KMS-11 (cell line): Measurements from ENCODE around the gene NOTCH3.

Experiments
- H2AFZ ChIP-seq: fragments of 200-600 bp; sonication (generic); 2 replicates; pipeline ENCODE4 v1.6.1; 2016; ENCODE audit warnings: antibody characterized with exemption, mixed run types, low read depth
- H3K27ac ChIP-seq: fragments of 200-600 bp; sonication (generic); 2 replicates; pipeline ENCODE4 v1.6.1; 2016; ENCODE audit warnings: mild to moderate bottlenecking, mixed run types
- H3K27me3 ChIP-seq: fragments of 200-600 bp; sonication (generic); 2 replicates; pipeline ENCODE4 v1.6.1; 2017; ENCODE audit warnings: mild to moderate bottlenecking, low read depth, mixed run types, moderate library complexity; ENCODE audit not compliant: insufficient read depth
- H3K36me3 ChIP-seq: fragments of 200-600 bp; sonication (generic); 2 replicates; pipeline ENCODE4 v1.6.1; 2017; ENCODE audit warnings: mild to moderate bottlenecking, mixed run types; ENCODE audit not compliant: insufficient read depth
- H3K4me1 ChIP-seq: fragments of 200-600 bp; sonication (generic); 2 replicates; pipeline ENCODE4 v1.6.1; 2016; ENCODE audit warnings: mild to moderate bottlenecking, low read depth, mixed run types; ENCODE audit not compliant: poor library complexity, severe bottlenecking
- H3K4me2 ChIP-seq: fragments of 200-600 bp; sonication (generic); 2 replicates; pipeline ENCODE4 v1.7.0; 2016; ENCODE audit warnings: mild to moderate bottlenecking, mixed run types
- H3K4me3 ChIP-seq: fragments of 200-600 bp; sonication (generic); IDR thresholded peaks from 2 replicates; pipeline ENCODE4 v1.6.1; 2017; ENCODE audit warnings: low read depth, low read length, mixed read lengths; ENCODE audit not compliant: insufficient read depth
- H3K79me2 ChIP-seq: fragments of 200-600 bp; sonication (generic); 2 replicates; pipeline ENCODE4 v1.6.1; 2016; ENCODE audit warnings: low read depth, mixed run types; ENCODE audit not compliant: insufficient read depth
- H3K9ac ChIP-seq: fragments of 200-600 bp; sonication (generic); 2 replicates; pipeline ENCODE4 v1.6.1; 2016; ENCODE audit warnings: mild to moderate bottlenecking, mixed run types
- H4K20me1 ChIP-seq: fragments of 200-600 bp; sonication (generic); 2 replicates; pipeline ENCODE4 v1.6.1; 2016; ENCODE audit warnings: mild to moderate bottlenecking, mixed run types; ENCODE audit not compliant: insufficient read depth
- CTCF ChIP-seq: fragments of 200-600 bp; sonication (generic); conservative IDR thresholded peaks from 2 replicates; pipeline ENCODE4 v1.6.1; 2017; ENCODE audit warnings: low read depth, mild to moderate bottlenecking, antibody characterized with exemption, low read length, moderate library complexity, mixed read lengths

The NOTCH3 gene

DNA sequence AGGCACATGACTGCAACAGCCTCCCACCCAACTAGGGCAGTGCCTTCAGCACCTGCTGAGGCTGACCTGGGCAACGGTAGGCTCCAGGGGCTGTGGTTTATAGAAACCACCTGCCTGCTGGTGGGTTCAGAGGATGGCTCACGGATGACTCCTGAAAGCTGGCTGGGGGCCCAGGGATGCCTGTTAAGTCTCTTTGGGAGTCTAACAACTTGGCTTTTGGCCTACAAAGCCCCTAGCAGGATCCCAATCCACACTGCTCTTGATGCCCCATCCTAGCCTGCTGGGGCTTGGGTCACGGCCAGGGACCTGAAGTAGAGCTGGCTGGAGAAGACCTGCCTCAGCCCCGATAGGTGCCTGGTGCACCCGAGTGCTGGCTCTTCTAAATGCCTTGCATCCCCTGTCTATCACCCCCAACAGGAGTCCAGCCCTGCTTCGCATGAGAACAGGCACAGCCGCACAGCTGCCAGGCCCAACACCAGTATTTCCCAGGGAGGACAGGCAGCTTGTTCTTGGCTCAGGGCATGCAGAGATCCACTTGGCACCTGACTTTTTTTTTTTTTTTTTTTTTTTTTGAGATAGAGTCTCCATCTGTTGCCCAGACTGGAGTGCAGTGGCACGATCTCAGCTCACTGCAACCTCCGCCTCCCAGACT, 40.6 kb upstream of the NOTCH3 start:
- H3K79me2 ChIP-seq: no peaks in the 10 kb centered on the region
- no peak overlapping the region for H3K4me3 ChIP-seq
- H3K9ac ChIP-seq: no peak overlapping the region
- TF ChIP-seq CTCF: no peak
- H3K27ac ChIP-seq: no peak overlapping the region
- H3K4me1 ChIP-seq: no peaks in the 10 kb centered on the region
- H2AFZ ChIP-seq: no peak overlapping the region
- no peaks in the 10 kb centered on the region for H3K36me3 ChIP-seq
- H3K4me2 ChIP-seq: no peak overlapping the region
- H4K20me1 ChIP-seq: no peaks in the 10 kb centered on the region
- no peaks in the 10 kb centered on the region for H3K27me3 ChIP-seq

GRCh38 chr19:15240515-15240914, 39.7 kb upstream of the NOTCH3 start:
- no peak for TF ChIP-seq CTCF
- Histone ChIP-seq H4K20me1 (no peaks in the 10 kb centered on the region), H2AFZ (no peak overlapping the region), H3K79me2 (no peaks in the 10 kb centered on the region), H3K27ac (no peak overlapping the region), H3K36me3 (no peaks in the 10 kb centered on the region), H3K4me1 (no peaks in the 10 kb centered on the region), H3K4me2 (no peak overlapping the region), H3K4me3 (no peak overlapping the region), H3K27me3 (no peaks in the 10 kb centered on the region), H3K9ac (no peak overlapping the region)

DNA sequence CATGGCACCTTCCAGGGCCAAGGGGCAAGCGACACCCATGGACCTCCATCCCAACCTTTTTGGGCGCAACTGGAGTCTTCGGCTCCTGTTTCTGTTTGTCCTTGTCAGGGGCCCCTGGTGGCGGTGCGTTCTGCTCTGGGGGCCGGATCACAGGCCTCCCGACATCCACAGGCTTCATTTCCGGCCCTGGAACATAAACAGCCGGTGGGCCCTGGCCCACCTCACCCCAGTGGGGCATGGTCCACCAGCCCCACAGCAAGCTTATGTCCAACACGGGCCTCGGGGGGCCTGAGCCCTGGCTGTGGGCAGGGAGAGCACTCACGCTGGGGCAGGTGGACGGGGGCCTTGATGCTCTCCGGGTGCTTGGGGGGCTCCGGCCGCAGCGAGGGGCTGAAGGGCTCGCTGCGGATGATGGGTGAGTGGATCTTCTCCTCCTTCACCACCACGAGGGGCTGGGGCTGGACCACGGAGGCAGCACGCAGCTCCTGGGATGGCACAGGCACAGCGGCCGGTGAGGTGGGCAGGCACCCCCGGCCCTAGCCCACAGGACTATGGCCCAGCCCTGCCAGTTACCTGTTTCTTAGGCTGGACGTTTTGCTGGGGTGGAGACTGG, 38.6 kb upstream of the NOTCH3 start:
- H3K4me3 ChIP-seq: no peak overlapping the region
- H3K9ac ChIP-seq: no peak overlapping the region
- no peaks in the 10 kb centered on the region for H3K4me1 ChIP-seq
- no peak overlapping the region for H3K4me2 ChIP-seq
- no peaks in the 10 kb centered on the region for H3K36me3 ChIP-seq
- no peaks in the 10 kb centered on the region for H4K20me1 ChIP-seq
- no peaks in the 10 kb centered on the region for H3K27me3 ChIP-seq
- no peaks in the 10 kb centered on the region for H3K79me2 ChIP-seq
- no peak overlapping the region for H3K27ac ChIP-seq
- no peak overlapping the region for H2AFZ ChIP-seq
- no peak for TF ChIP-seq CTCF

DNA sequence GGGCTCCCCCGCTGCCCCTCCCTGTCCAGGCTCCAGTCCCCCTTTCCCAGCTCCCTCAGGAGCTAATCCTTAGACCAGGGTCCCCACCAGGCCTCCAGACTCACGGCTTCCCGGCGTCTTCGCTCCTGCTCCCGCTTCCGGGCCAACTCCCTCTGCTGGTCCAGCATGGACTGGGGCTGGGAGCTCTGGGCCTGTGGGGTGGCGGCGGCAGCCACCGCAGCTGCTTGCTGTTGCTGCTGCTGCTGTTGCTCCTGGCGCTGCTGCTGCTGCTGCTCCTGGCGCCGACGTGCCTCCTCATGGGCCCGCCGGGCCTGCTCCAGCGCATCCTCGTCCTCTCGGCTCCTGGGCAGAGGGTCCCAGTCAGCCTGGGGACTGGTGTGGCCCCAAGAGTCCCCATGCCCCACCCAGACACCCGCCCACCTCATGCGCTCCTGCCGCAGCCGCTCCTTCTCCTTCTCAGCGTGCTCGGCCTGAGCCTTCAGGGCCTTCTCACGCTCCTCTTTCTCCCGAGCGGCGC, 37.9 kb upstream of the NOTCH3 start:
- no peak for TF ChIP-seq CTCF
- H3K79me2 ChIP-seq: no peaks in the 10 kb centered on the region
- H4K20me1 ChIP-seq: no peaks in the 10 kb centered on the region
- H3K4me1 ChIP-seq: no peaks in the 10 kb centered on the region
- H3K36me3 ChIP-seq: no peaks in the 10 kb centered on the region
- H2AFZ ChIP-seq: no peak overlapping the region
- H3K27ac ChIP-seq: no peak overlapping the region
- no peak overlapping the region for H3K4me2 ChIP-seq
- no peak overlapping the region for H3K9ac ChIP-seq
- no peak overlapping the region for H3K4me3 ChIP-seq
- no peaks in the 10 kb centered on the region for H3K27me3 ChIP-seq
